ENCODE data around the gene CEP350.
"Not testable (repeated sequence)": the region's sequence is repeated elsewhere in the genome, so short reads cannot be mapped to it uniquely, and the experiment has no call there.

CEP350 gene

DNA sequence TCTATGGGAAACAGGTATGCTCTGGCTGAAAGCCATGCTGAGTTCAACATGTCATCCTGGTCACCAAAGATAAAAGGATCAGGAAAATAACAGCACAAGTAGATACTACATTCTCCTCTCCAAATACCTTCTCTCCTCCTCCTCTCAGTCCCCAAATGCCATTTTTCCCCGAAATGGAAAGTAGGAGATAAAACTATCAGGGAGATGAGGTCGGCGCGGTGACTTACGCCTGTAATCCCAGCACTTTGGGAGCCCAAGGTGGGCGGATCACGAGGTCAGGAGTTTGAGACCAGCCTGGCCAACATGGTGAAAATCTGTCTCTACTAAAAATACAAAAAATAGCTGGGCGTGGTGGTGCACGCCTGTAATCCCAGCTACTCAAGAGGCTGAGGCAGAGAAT lies 179.1 kb downstream of the CEP350 start:
- DNase-seq = not testable (repeated sequence)

DNA sequence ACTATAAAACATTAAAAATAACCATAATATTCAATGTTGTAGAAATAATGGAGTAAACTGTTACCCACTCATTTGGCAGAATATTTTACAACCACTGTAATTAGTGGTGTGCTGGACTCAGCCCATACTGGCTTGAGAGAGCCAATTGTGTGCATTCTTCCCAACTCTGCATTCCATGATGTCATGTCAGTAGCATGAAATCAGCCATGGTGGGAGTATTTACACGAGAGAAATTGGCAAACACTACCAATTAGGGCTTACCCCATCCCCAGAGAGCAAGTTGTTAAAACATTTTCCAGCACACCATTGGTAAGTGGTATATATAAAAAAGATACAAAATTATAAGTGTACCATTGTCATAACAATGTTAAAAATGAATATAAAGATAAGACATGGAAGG lies 180.9 kb downstream of the CEP350 start:
- DNase-seq = no peak

DNA sequence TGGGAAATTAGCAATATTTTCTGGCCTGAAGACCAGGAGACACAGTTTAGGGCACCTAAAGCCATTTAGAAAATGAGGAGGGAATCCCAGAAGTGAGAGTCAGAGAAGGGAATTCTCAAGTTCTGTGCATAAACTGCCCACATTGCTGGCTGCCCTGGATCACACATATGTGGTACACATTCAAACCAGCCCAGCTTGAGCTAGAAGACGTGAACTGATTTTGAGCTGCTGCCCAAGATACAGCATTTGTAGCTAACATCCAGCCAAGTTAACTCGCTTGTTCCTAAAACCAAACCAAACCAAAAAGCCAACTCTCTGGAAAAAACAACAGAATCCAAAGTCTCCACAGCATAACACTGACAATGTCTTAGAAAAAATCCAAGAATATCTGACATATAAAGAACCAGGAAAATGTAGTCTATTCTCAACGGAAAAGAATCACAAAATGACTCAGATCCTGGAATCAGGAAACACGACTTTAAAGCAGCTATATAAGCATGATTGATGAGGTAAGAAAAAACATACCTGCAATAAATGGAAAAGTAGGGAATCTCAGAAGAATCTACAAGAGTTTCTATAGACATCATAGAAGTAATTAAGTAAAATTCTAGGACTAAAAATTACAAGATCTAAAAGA lies 181.8 kb downstream of the CEP350 start:
- no peak for DNase-seq

DNA sequence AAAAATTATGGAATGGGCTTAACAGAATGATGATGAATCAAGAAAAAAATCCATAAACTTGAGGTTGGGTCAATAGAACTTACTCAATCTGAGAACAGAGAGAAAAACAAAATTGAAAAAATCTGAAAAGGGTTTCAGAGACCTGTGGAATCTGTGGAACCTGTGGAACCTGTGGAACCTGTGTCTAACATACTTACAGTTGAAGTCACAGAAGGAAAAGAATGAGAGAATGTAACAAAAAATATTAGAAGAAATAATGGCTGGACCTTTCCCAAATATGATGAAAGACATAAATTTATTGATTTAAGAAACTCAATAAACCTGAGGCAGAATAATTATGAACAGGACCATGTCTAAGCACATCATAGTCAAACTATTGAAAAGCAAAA lies 182.4 kb downstream of the CEP350 start:
- DNase-seq = no peak

DNA sequence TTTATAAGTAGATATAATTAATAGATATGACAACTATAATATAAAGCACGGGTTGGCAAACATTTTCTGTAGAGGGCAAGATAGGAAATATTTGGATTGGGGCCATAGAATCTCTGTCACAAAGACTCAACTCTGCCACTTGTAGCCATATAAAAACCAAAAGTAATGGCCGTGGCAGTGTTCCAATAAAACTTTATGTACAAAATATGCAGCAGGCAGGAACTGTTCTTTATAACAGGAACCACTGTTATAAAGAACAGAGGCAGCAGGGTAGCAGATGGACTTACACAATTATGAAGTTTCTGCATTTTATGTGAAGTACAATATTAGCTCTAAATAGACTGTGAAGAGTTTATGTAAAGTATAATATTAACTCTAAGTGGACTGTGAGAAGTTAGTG lies 183.2 kb downstream of the CEP350 start:
- no peak for DNase-seq

DNA sequence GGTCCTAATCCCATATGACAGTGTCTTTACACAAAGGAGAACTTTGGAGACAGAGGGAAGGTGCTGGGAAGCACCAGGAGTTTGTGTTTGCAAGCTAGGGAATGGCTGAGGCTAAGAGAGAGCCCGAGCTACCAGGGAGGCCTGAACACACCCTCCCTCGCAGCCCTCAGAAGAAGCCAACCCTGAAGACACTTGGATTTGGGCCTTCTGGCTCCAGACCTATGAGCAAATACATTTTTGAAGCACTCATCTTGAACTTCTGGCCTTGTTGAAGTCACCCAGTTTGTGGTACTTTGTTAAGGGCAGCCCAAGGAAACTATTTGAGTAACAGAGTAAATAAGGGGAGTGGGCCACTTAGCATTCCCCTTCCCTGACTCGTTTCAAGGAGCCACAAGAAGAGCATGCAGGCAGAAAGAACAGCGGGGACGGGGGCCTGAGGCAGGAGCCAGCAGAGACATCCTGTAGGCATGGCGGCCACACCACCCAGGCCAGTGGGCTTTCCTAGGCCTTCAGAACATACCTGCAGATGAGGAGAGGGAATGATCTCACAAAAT lies 186.8 kb downstream of the CEP350 start:
- DNase-seq = no peak

DNA sequence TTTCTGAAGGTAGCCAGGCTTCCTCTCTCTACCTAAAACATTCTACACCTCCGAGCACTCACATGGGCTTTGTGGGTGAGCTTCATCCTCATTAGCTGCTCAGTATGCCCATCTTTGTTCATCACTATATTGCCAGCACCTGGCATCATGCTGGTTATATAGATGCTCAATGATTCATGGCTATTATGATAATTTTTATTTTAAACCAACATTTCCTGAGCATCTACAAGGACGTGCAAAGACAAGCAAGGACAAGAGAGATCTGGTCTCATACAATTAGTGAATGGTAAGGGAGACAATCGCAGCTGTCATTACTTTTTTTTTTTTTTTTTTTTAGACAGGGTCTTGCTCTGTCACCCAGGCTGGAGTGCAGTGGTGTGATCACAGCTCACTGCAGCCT lies 188.7 kb downstream of the CEP350 start:
- no peak for DNase-seq

DNA sequence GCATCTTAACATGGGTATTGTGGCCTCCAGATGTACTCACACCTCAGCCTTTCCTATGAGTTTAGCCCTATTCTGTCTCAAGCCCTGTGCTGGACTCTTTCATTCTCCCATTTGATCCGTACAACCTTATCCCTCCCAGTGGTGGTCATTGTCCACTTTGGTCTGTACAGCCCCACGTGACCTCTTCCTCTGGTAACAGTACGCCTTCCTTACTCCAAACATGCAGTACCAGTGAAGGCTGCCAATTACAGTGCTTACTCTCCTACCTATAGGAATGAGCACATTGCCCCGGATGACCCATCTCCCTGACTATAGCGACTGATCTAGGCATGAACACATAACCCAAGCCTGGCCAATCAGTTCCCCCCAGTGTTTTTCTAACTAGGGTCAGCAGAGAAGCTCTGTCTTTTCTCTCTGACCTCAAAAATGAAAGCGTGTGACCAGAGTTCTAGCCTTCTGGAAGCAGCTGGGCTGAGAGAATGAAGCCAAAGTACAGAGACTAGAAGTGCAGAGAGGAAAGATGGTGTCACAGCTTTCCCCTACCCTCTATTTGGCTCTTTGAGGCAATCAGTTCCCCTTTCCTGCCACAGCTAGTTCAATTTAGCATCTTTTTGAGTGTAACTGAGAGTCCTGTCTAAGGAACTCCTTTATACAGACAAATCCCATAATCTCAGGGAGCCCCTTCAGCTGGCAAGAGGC lies 190.2 kb downstream of the CEP350 start:
- DNase-seq = no peak

DNA sequence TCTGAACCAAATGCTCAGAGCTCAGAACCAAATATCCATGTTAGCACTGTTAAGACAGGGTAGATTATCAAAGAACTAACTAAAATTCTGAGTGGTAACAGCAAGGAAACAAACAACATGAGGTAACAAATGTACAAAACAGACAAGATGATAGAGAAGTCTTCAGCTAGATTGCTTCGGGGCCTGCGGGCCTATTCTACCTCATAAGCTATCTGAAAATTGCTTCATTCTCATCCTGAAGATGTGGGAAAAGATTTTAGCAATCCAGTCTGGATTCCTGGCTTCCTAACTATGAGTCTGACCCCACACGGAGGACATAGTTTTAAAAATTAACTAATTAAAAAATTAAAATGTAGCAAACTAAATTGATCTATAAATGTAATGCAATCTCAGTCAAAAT lies 190.8 kb downstream of the CEP350 start:
- no peak for DNase-seq

DNA sequence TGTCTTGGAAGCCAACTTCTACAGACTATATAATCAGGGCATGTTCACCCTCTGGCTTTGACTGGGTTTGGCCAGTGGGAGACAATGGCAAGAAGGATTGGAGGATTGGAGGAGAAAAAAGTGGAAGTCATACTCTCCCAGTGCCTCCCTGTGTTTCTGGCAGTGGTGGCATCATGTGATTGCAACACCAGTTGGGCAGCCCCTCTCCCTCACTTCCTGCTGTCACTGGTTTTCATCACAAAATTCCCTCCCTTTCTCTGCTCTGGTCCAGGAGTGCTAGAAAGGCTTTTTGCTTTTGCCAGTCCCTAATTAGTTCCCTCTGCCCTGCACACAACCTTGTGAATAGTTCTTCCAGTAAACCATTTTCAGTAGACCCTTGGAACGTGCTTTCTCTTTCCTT lies 196.4 kb downstream of the CEP350 start:
- DNase-seq = no peak

DNA sequence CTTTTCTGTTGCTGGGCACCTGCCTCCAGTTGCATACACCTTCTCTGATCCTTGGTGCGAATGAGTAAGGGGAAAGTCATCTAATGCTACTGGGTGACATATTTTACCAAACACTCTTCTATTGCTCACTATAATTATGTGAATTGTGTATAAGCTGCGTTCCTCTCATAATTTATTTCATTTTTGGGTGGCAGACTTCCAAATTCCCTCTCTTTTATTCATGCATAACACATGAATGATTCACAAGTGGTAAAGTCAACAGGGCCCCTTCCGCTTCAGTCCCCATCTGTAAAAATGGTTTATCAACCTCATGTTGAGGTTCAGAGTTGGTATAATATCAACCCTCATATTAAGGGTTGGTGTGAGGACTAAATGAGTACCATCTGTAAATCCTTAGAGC lies 196.9 kb downstream of the CEP350 start:
- no peak for DNase-seq

DNA sequence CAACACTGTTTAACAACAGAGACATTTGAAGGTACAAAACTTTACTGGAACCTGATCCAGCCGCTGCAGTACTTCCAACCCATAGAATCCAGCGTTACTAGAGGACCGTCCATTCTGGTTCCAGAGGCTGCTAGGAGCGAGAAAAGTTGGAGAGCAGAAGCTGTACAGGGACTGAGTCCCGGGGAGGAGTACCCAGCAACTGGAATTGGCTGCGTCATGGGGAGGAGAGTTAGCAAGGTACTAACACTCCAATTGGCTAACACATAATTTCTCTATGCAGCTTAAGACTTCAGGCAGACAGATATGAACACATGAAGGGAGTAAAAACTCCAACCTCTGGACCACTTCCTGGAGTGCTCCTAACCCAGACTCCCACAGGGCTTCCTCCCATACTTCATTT lies 198.0 kb downstream of the CEP350 start:
- DNase-seq = no peak

DNA sequence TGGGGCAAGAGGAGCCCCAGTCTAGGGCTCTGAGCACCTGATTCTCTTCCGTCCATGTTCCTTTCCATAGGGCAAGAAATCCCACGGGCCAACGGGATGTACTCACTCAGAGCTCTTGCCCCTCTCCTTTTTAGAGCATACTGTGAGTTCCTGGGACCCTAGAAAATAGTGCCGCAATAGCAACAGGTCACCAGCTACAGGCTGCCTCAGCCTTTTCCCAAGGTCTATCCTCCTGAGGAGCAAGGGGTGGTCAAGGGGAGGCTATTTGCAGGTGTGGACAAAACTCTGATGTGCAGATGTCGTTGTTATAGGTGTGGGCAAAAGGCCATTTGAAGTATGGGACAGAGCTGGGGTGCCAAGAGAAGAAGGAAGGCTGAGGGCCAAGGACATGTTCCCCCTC lies 198.4 kb downstream of the CEP350 start:
- no peak for DNase-seq

DNA sequence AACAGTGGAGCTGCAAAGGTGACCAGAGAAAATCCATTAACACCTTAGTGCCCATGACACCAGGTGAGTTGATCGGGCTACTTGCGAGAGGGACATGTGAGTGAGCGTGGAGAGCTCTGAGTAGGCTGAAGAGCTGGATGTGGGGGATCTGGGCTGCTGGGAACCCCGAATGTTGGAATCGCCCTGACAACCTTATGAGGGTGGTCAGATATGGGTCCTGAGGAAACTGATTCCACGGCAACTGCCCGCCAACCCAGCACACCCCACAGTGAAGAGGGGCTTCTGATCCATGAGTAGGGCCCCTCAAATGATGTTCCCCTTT lies 199.4 kb downstream of the CEP350 start:
- peak; percentile 29 for DNase-seq

DNA sequence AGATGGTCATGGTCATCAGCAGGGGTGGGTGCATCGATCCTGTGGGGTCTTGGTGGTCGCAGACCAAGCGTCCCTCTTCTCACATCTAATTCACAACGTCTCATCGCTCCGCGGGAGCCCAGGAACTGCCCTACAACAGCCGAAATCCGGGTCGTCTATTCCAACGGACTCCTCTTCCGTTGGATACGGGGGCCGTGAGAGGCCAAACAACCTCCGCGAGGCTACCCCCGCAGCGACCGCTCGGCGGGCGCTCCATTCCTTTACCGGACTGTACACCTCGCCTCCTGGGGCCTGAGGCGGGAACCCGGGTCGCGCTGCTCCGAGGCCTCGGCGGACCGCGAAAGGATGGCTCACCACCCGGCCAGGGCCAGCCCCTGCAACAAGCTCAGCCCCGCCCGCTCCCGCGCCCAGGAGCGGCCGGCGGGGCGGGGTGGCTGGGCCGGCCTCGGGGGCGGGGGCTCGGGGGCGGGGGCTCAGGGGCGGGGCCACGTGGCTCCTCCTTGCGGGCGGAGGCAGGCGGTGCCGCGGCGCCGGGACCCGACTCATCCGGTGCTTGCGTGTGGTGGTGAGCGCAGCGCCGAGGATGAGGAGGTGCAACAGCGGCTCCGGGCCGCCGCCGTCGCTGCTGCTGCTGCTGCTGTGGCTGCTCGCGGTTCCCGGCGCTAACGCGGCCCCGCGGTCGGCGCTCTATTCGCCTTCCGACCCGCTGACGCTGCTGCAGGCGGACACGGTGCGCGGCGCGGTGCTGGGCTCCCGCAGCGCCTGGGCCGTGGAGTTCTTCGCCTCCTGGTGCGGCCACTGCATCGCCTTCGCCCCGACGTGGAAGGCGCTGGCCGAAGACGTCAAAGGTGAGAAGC lies 199.9 kb downstream of the CEP350 start, which contains the start of gene QSOX1:
Gene QSOX1, plus strand, starts transcription at position 545 of the 857 bp plus-strand sequence. Its CDS starts 39 bp downstream, at position 584.
- peak; percentile 83 for DNase-seq

DNA sequence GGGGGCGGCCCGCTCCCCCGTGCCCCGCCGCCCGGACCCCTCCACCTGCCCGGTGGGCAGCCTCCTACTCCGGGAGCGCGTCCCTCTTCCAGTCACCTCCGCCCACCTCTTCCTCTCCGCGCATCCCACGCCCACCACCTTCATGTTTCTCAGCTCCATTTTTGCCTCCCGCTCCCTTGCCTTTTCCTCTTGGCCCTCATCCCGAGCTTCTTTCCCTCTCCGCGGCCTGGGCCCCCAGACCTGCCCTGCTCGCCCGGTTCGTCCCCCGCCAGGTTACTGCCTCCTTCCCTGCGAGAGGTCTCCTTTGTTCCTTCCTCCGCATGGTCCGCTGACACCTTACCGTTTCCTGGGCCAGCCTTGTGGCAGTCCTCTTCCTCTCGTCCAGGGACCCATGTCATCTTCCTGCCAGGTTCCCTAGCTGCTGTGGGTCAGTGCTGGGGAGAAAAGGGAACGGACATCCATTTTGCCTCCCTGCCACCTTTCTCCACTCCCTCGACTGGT lies 200.6 kb downstream of the CEP350 start:
- peak; percentile 49 for DNase-seq

DNA sequence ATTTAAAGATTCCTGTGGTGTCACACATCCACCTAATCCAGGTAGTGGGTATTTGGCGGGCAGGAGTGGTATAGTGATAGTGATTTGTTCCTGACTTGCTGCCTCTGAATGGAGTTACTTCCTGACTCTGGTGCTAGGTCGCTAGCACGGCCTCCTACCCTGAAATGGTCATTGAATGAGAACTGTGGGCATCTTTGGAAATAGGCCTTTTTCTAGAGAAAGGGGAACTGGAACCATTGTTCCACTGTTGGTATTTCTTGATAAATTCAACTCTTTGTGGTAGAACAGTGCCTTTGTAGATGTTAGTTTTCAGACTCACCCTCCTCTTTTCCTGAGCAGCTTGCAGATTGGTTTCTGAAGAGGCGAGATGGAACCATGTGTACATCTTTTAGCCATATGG lies 201.6 kb downstream of the CEP350 start:
- no peak for DNase-seq

DNA sequence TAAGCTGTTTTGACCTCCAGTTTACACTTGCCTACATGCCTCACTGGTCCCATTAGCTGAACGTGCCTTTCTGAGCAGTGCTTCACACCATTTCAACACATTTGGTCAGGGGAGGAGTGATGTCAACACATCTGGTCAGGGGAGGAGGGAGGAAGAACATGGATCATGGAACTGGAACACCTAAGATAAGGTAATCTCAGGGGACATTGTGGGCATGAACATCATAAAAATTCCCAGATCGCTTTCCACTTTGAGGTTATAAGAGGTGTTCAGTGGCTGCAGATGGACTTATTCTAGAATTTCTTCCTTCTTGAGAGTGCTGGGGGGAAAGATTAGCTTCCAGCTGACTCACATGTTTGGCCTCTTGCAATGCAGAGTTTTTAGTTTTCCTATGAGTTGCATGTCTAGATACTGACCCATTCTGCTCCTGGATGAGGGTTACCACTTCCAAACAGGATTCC lies 202.1 kb downstream of the CEP350 start:
- no peak for DNase-seq

DNA sequence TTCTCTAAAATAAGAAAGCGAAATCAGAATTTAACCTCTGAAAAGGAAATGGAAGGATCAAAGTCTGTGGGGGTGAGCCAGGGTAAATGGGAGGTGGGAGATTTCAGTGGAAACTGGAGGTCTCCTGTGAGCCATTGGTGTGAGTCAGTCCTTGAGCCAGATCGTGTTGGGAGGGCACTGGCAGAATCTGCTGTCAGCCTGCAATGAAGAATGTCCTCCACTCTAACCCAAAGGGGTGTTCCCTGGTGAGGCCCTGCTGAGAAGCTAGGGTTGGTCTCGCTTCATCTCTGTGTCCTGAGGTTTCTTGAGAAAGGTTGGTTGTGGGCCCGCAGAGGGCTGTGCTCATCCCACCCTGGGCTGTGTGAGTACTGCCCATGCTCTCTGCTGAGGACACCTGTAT lies 202.5 kb downstream of the CEP350 start:
- no peak for DNase-seq

DNA sequence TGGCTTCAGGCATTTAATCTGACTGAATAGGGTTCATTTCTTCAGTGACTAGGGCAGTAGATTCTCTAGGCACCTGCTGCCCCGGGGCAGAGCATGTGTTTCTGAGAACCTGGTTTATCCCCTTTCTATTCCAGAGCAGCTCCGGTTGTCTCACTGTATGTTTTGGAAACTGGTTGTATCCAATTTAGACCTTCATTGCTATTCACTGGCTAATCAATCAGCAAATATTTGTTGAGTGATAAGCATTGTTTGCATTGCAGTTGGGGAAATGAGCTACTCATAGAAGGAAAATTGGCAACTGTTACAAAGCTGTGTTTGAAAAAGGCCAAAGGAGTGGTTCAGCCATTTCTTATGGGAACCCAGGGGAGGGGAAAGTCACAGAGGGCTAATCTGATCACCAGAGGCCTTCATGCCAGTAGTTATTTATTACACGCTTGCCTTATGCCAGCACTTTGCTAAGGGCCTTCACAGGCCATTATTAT lies 203.0 kb downstream of the CEP350 start:
- DNase-seq = peak; percentile 94

DNA sequence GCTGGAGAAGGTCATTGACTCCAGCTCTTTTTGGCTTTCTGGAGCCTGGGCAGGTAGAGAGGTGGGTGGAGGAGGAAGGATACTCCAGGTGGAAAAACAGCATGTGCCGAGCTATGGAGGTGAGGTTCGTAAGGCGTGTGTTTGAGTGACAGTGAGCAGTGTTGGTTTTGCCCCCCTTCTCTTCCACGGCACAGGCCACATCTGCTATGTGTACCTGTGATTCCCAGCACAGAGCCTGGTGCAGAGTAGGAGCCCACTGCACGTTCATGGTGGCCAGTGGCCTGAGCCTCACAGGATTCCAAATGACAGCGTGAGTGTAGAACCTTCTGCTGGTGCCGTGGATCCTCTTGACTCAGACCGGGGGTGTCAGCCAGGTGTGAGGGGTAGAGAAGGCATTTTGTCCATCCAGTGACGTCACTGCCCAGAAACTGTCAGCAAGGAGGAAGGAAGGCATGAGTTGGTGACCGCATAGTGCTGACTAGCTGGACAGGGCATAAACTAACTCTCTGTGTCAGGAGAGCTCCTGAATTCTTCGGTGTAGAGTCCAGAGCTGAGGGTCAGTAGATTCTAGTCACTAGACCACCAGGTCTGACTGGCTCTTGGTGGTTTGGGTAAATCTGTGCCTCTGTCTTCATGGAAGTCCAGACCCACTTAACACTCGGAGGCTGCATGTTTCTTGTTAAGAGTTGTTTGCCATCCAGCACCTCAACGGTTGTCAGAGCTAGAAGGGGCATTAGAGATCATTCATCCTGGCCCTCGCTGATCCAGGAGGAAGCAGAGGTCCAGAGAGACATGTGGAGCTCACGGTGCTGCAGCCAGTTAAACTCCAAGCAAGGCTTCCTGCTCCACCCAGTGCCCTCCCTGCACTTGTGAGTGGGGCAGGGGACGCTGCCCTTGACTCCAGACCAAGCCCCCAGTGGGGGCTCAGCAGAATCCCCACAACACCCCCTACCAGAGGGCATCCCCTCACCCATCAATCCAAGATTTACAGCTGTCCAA lies 203.8 kb downstream of the CEP350 start:
- DNase-seq = peak; percentile 36

DNA sequence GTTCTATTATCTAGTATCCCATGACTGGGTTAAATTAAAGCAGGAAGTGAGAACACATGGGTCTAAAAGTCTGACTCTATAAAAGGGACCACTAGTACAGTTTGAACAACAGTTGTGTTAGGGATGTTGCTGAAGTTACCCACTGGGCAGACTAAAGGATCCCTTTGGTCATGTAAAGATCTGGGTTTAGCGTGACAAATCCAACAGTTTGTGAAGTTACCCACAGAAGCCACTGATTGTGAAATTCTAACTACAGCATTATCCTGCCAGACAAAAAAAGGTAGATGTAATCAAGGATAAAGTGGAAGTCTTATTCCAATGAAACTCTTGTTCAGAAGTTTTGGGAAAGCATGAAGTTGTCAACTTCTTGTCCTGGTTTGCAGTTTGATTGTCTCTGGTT lies 205.7 kb downstream of the CEP350 start:
- DNase-seq = no peak

Measured in NCI-H146 (cell line).